DND-41 (cell line): ENCODE data around the gene DPH1.

Experiments used
- EZH2 ChIP-seq: IDR thresholded peaks from 3 replicates; pipeline ENCODE4 v1.6.1; 2012; ENCODE audit warnings: borderline replicate concordance, low read depth, mild to moderate bottlenecking, moderate library complexity, low read length, inconsistent platforms; ENCODE audit not compliant: severe bottlenecking
- TF ChIP-seq, protein P1 (sequence below): IDR thresholded peaks from 2 replicates; pipeline ENCODE4 v1.5.1; 2012; ENCODE audit warnings: borderline replicate concordance, low read length, moderate library complexity, mild to moderate bottlenecking; ENCODE audit not compliant: poor library complexity, severe bottlenecking; ENCODE audit errors: extremely low read depth

DNA sequence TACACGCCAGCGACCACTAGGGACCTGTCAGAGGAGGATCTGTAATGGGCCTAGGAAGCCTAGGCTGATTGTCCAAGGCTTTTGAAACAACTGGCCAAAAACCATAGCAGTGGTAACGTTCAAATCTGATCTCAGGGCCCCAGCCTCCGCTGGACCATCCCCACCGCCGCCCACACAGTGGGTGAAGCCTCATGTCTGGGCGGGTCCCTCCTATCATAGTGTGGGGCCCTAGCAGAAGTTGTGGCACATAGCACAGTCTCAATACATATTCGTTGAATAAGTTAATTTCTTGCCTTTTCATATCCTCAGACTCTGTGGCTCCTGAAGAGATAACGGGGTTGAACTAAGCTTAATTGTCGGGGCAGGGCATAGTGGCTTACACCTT is 818 bp downstream of the DPH1 start:
- TF ChIP-seq, protein P1, sequence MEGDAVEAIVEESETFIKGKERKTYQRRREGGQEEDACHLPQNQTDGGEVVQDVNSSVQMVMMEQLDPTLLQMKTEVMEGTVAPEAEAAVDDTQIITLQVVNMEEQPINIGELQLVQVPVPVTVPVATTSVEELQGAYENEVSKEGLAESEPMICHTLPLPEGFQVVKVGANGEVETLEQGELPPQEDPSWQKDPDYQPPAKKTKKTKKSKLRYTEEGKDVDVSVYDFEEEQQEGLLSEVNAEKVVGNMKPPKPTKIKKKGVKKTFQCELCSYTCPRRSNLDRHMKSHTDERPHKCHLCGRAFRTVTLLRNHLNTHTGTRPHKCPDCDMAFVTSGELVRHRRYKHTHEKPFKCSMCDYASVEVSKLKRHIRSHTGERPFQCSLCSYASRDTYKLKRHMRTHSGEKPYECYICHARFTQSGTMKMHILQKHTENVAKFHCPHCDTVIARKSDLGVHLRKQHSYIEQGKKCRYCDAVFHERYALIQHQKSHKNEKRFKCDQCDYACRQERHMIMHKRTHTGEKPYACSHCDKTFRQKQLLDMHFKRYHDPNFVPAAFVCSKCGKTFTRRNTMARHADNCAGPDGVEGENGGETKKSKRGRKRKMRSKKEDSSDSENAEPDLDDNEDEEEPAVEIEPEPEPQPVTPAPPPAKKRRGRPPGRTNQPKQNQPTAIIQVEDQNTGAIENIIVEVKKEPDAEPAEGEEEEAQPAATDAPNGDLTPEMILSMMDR = peak; percentile 72
- TF ChIP-seq EZH2 = no peak
